CD8-positive, alpha-beta memory T cell (primary cell): ENCODE measurements around the gene FARS2. TPM values are rescaled to one million over a fixed set of nuclear protein-coding genes. Genes with fewer than 3 reads are reported as not detected.

Source experiments
- CTCF ChIA-PET: fragments of 350-600 bp; sonication (Branson Sonifier 250); formaldehyde crosslinking; loops from one replicate; lab custom pipeline; 2021; ENCODE audit warnings: antibody characterized with exemption; lab: Charles Lee
- POLR2A ChIA-PET: fragments of 350-600 bp; sonication (Branson Sonifier 250); formaldehyde crosslinking; loops from one replicate; lab custom pipeline; 2021; ENCODE audit warnings: antibody characterized with exemption; lab: Charles Lee
- DNase-seq, 5 donors: peaks; one replicate each; pipeline versions ENCODE4 v3.0.0 to v3.0.0-alpha.2; 2020 to 2022; ENCODE audit warnings: mixed read lengths in 1 of 5
- H3K27ac ChIP-seq: one replicate; pipeline ENCODE4 v1.7.0; 2013; ENCODE audit warnings: low read depth, mild to moderate bottlenecking, low read length, moderate library complexity
- H3K27me3 ChIP-seq: 2 replicates; pipeline ENCODE4 v1.7.0; 2013; ENCODE audit warnings: low read length, mild to moderate bottlenecking; ENCODE audit not compliant: insufficient read depth, poor library complexity, severe bottlenecking
- H3K36me3 ChIP-seq: 2 replicates; pipeline ENCODE4 v1.7.0; 2013; ENCODE audit warnings: mild to moderate bottlenecking, low read length, moderate library complexity; ENCODE audit not compliant: insufficient read depth
- H3K4me1 ChIP-seq: 2 replicates; pipeline ENCODE4 v1.7.0; 2013; ENCODE audit warnings: mild to moderate bottlenecking, low read length, moderate library complexity; ENCODE audit not compliant: insufficient read depth
- H3K4me3 ChIP-seq: 2 replicates; pipeline ENCODE4 v1.7.0; 2013; ENCODE audit warnings: mild to moderate bottlenecking, low read length
- H3K9me3 ChIP-seq: 2 replicates; pipeline ENCODE4 v1.7.0; 2013; ENCODE audit warnings: mild to moderate bottlenecking, low read length
- H3K27ac Mint-ChIP-seq, 8 donors: one replicate each; pipeline ENCODE4 v1.8.0; 2020 to 2021; ENCODE audit warnings: mixed read lengths in 8 of 8, mild to moderate bottlenecking in 6 of 8, inconsistent platforms in 3 of 8, moderate library complexity in 3 of 8
- H3K27me3 Mint-ChIP-seq, 2 donors: one replicate each; pipeline ENCODE4 v1.8.0; 2020 to 2021; ENCODE audit warnings: mixed read lengths in 2 of 2, mild to moderate bottlenecking in 1 of 2, moderate library complexity in 1 of 2
- H3K36me3 Mint-ChIP-seq, 3 donors: one replicate each; pipeline ENCODE4 v1.8.0; 2020 to 2021; ENCODE audit warnings: mixed read lengths in 3 of 3, inconsistent platforms in 1 of 3, mild to moderate bottlenecking in 1 of 3
- H3K4me1 Mint-ChIP-seq, 3 donors: one replicate each; pipeline ENCODE4 v1.8.0; 2020 to 2021; ENCODE audit warnings: mixed read lengths in 3 of 3, inconsistent platforms in 1 of 3, mild to moderate bottlenecking in 1 of 3
- H3K4me3 Mint-ChIP-seq, 7 donors: one replicate each; pipeline ENCODE4 v1.8.0; 2020 to 2021; ENCODE audit warnings: mixed read lengths in 7 of 7, mild to moderate bottlenecking in 6 of 7, moderate library complexity in 4 of 7, inconsistent platforms in 2 of 7
- H3K9me3 Mint-ChIP-seq, 5 donors: one replicate each; pipeline ENCODE4 v1.8.0; 2020 to 2022; ENCODE audit warnings: mixed read lengths in 5 of 5, mild to moderate bottlenecking in 3 of 5, moderate library complexity in 2 of 5, inconsistent platforms in 1 of 5
- polyA plus RNA-seq: library from polyadenylated mRNA; unstranded; fragments of 300-500 nt; fragmentation: Illumina TruSeq; gene quantifications from one replicate; pipeline ENCODE4 v1.2.3, GENCODE V29; 2021
- total RNA-seq, 2 experiments: library from RNA; stranded (reverse); gene quantifications; one replicate each; pipeline ENCODE4 v1.2.3, GENCODE V29; 2021

FARS2 gene
- total and polyA plus RNA-seq, 3 experiments from 2014 or later = 24.5 to 26.0 (median 24.9) TPM

DNA sequence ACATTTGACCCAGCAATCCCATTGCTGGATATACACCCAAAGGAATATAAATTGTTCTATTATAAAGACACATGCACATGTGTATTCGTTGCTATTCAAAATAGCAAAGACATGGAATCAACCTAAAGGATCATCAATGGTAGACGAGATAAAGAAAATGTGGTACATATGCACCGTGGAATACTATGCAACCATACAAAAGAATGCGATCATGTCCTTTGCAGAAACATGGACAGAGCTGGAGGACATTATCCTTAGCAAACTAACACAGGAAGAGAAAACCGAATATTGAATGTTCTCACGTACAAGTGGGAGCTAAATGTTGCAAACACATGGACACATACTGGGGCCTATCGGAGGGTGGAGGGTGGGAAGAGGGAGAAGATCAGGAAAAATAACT lies 405.4 kb downstream of the FARS2 start:
- peaks cover 0 to 5% (median 0%) of the 10 kb centered on the region in 3 donors for H3K36me3 Mint-ChIP-seq
- Histone ChIP-seq H3K27ac (no peak overlapping the region), H3K4me1 (peaks cover 81% of the 10 kb centered on the region), H3K9me3 (no peaks in the 10 kb centered on the region), H3K27me3 (no peaks in the 10 kb centered on the region), H3K4me3 (no peak overlapping the region), H3K36me3 (no peaks in the 10 kb centered on the region)
- H3K27me3 Mint-ChIP-seq = no peaks in the 10 kb centered on the region
- H3K4me3 Mint-ChIP-seq = peak overlapping the region in 1 of 7 donors; percentile 7
- no peak for DNase-seq
- ChIA-PET POLR2A (no interaction called here), CTCF (no interaction called here)
- no peaks in the 10 kb centered on the region for H3K9me3 Mint-ChIP-seq
- peak overlapping the region in 3 of 8 donors; percentile 14 to 69 (median 38) for H3K27ac Mint-ChIP-seq
- H3K4me1 Mint-ChIP-seq = peaks cover 44 to 58% (median 48%) of the 10 kb centered on the region in 3 donors

- H3K27ac Mint-ChIP-seq = peak overlapping the region; percentile 13 to 71 (median 36)
- peak in 2 of 5 donors; percentile 46 to 80 for DNase-seq
- Histone ChIP-seq H3K9me3 (no peaks in the 10 kb centered on the region), H3K4me3 (no peak overlapping the region), H3K27me3 (no peaks in the 10 kb centered on the region), H3K27ac (no peak overlapping the region), H3K36me3 (no peaks in the 10 kb centered on the region), H3K4me1 (peaks cover 87% of the 10 kb centered on the region)
- CTCF ChIA-PET = no interaction called here
- H3K4me1 Mint-ChIP-seq = peaks cover 44 to 60% (median 48%) of the 10 kb centered on the region in 3 donors
- no peaks in the 10 kb centered on the region for H3K27me3 Mint-ChIP-seq
- peak overlapping the region in 5 of 7 donors; percentile 3 to 38 (median 17) for H3K4me3 Mint-ChIP-seq
- no peaks in the 10 kb centered on the region for H3K9me3 Mint-ChIP-seq
- POLR2A ChIA-PET = no interaction called here
- H3K36me3 Mint-ChIP-seq = peaks cover 0 to 7% (median 0%) of the 10 kb centered on the region in 3 donors
Observed at GRCh38 chr6:5667737-5668136, 406.4 kb downstream of the FARS2 start.

GRCh38 chr6:5670381-5670780 lies 409.1 kb downstream of the FARS2 start:
- ChIA-PET POLR2A (no interaction called here), CTCF (no interaction called here)
- Mint-ChIP-seq H3K27me3 (no peaks in the 10 kb centered on the region), H3K36me3 (peaks cover 0 to 4% (median 0%) of the 10 kb centered on the region in 3 donors), H3K9me3 (no peaks in the 10 kb centered on the region), H3K4me3 (no peak overlapping the region), H3K4me1 (peaks cover 34 to 47% (median 39%) of the 10 kb centered on the region in 3 donors), H3K27ac (no peak overlapping the region)
- H3K4me1 ChIP-seq = peaks cover 66% of the 10 kb centered on the region
- H3K4me3 ChIP-seq = no peak overlapping the region
- no peak overlapping the region for H3K27ac ChIP-seq
- no peak for DNase-seq
- no peaks in the 10 kb centered on the region for H3K27me3 ChIP-seq
- H3K36me3 ChIP-seq = no peaks in the 10 kb centered on the region
- H3K9me3 ChIP-seq = no peaks in the 10 kb centered on the region

GRCh38 chr6:5670811-5671561 lies 409.7 kb downstream of the FARS2 start:
- DNase-seq = peak in 1 of 5 donors; percentile 37
- H3K4me1 Mint-ChIP-seq = peaks cover 28 to 41% (median 33%) of the 10 kb centered on the region in 3 donors
- H3K36me3 Mint-ChIP-seq = peaks cover 0 to 3% (median 0%) of the 10 kb centered on the region in 3 donors
- no peak overlapping the region for H3K27ac ChIP-seq
- H3K27me3 ChIP-seq = no peaks in the 10 kb centered on the region
- no peak overlapping the region for H3K4me3 ChIP-seq
- ChIA-PET CTCF (no interaction called here), POLR2A (no interaction called here)
- no peaks in the 10 kb centered on the region for H3K36me3 ChIP-seq
- no peaks in the 10 kb centered on the region for H3K9me3 ChIP-seq
- peak overlapping the region in 3 of 8 donors; percentile 27 to 70 (median 38) for H3K27ac Mint-ChIP-seq
- H3K4me1 ChIP-seq = peaks cover 60% of the 10 kb centered on the region
- H3K4me3 Mint-ChIP-seq = peak overlapping the region in 2 of 7 donors; percentile 4 to 29
- no peaks in the 10 kb centered on the region for H3K9me3 Mint-ChIP-seq
- H3K27me3 Mint-ChIP-seq = no peaks in the 10 kb centered on the region

GRCh38 chr6:5671601-5672559 lies 410.6 kb downstream of the FARS2 start:
- H3K4me3 ChIP-seq = no peak overlapping the region

DNA sequence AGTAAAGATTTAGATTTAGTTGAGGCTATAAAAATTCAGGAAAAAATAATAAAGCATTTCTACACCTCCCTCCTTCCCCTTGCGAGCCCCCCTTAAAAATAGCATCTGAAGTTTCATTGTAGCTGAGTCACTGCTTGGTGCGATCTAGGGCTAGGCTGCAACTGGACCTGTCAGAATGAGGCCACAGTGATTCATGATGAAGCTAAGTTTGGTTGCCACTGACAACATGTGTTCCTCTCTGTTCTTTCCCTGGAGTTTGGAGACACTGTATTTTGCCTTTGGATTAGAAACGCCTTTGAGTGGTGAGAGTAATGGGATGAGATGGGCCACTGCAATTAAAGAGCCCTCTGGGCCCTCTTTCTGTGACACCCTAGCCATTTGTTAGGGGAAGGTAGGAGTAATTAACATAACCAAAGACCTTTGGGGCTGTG lies 411.3 kb downstream of the FARS2 start:
- DNase-seq = no peak
- H3K27ac Mint-ChIP-seq = no peak overlapping the region

More at GRCh38 chr6:5671601-5672559, 410.6 kb downstream of the FARS2 start:
- no peak for DNase-seq
- ChIA-PET CTCF (no interaction called here), POLR2A (no interaction called here)
- Mint-ChIP-seq H3K4me3 (no peak overlapping the region), H3K4me1 (peaks cover 20 to 32% (median 24%) of the 10 kb centered on the region in 3 donors), H3K27ac (peak overlapping the region in 3 of 8 donors; percentile 27 to 70 (median 38)), H3K36me3 (peaks cover 0 to 3% (median 0%) of the 10 kb centered on the region in 3 donors), H3K9me3 (no peaks in the 10 kb centered on the region), H3K27me3 (no peaks in the 10 kb centered on the region)
- no peaks in the 10 kb centered on the region for H3K36me3 ChIP-seq
- H3K27ac ChIP-seq = no peak overlapping the region
- no peaks in the 10 kb centered on the region for H3K9me3 ChIP-seq
- H3K27me3 ChIP-seq = no peaks in the 10 kb centered on the region
- H3K4me1 ChIP-seq = peaks cover 51% of the 10 kb centered on the region

GRCh38 chr6:5673019-5673790 lies 411.9 kb downstream of the FARS2 start:
- ChIA-PET POLR2A (no interaction called here), CTCF (no interaction called here)
- no peak overlapping the region for H3K27ac ChIP-seq
- H3K4me1 Mint-ChIP-seq = peaks cover 13 to 20% (median 14%) of the 10 kb centered on the region in 3 donors
- H3K9me3 Mint-ChIP-seq = no peaks in the 10 kb centered on the region
- peaks cover 0 to 6% (median 3%) of the 10 kb centered on the region in 3 donors for H3K36me3 Mint-ChIP-seq
- DNase-seq = no peak
- H3K36me3 ChIP-seq = no peaks in the 10 kb centered on the region
- no peaks in the 10 kb centered on the region for H3K9me3 ChIP-seq
- H3K4me3 Mint-ChIP-seq = no peak overlapping the region
- no peak overlapping the region for H3K4me3 ChIP-seq
- H3K27me3 ChIP-seq = no peaks in the 10 kb centered on the region
- H3K27me3 Mint-ChIP-seq = no peaks in the 10 kb centered on the region
- H3K27ac Mint-ChIP-seq = no peak overlapping the region
- H3K4me1 ChIP-seq = peaks cover 42% of the 10 kb centered on the region

More for the DNA sequence above, 411.3 kb downstream of the FARS2 start:
- no peaks in the 10 kb centered on the region for H3K36me3 ChIP-seq
- no peaks in the 10 kb centered on the region for H3K9me3 ChIP-seq
- Mint-ChIP-seq H3K4me3 (no peak overlapping the region), H3K9me3 (no peaks in the 10 kb centered on the region), H3K36me3 (peaks cover 0 to 4% (median 0%) of the 10 kb centered on the region in 3 donors), H3K4me1 (peaks cover 17 to 27% (median 20%) of the 10 kb centered on the region in 3 donors), H3K27me3 (no peaks in the 10 kb centered on the region)
- ChIA-PET POLR2A (no interaction called here), CTCF (no interaction called here)
- no peak overlapping the region for H3K4me3 ChIP-seq
- H3K27ac ChIP-seq = no peak overlapping the region
- H3K27me3 ChIP-seq = no peaks in the 10 kb centered on the region
- peaks cover 46% of the 10 kb centered on the region for H3K4me1 ChIP-seq
